ENCODE data around the gene HOXD11. TPM values are rescaled to one million over a fixed set of nuclear protein-coding genes. Genes with fewer than 3 reads are reported as not detected.

Gene HOXD11
- total RNA-seq, 4 donors from 2014 or later, result not detected

- Histone ChIP-seq H3K36me3 (no peaks in the 10 kb centered on the region), H3K27me3 (peaks cover 95% of the 10 kb centered on the region), H3K9me3 (no peaks in the 10 kb centered on the region), H3K4me3 (no peak overlapping the region), H3K4me1 (peaks cover 0 to 11% (median under 1%) of the 10 kb centered on the region in 3 donors), H3K27ac (no peak overlapping the region)
- no peak for ATAC-seq
- TF ChIP-seq POLR2AphosphoS5 (IDR thresholded peaks at IDR 0.05) (no peak), CTCF (IDR thresholded peaks at IDR 0.05) (no peak), EP300 (IDR thresholded peaks at IDR 0.05) (no peak), POLR2A (IDR thresholded peaks at IDR 0.05) (no peak)
- 42 to 71% methylated on average over 3 to 4 of the region's 4 CpGs for WGBS, 2 donors (ENCODE audit: low coverage in 1 of 2)
These were observed 38.2 kb downstream of the HOXD11 start for GRCh38 chr2:176145085-176145969.

- no peak overlapping the region for H3K27ac ChIP-seq
- 30 to 43% methylated on average over 4 to 6 of the region's 6 CpGs for WGBS, 2 donors (ENCODE audit: low coverage in 1 of 2)
- TF ChIP-seq POLR2AphosphoS5 (IDR thresholded peaks at IDR 0.05) (no peak), CTCF (IDR thresholded peaks at IDR 0.05) (no peak), EP300 (IDR thresholded peaks at IDR 0.05) (no peak), POLR2A (IDR thresholded peaks at IDR 0.05) (no peak)
- no peaks in the 10 kb centered on the region for H3K36me3 ChIP-seq
- peaks cover 95% of the 10 kb centered on the region for H3K27me3 ChIP-seq
- no peak overlapping the region for H3K4me3 ChIP-seq
- H3K9me3 ChIP-seq, result no peaks in the 10 kb centered on the region
- no peak for ATAC-seq
- peaks cover 0 to 4% (median 0%) of the 10 kb centered on the region in 3 donors for H3K4me1 ChIP-seq
These were observed 39.0 kb downstream of the HOXD11 start for GRCh38 chr2:176146101-176146500.

GRCh38 chr2:176146645-176147044, 39.6 kb downstream of the HOXD11 start:
- Histone ChIP-seq H3K4me1 (peaks cover 0 to 7% (median 0%) of the 10 kb centered on the region in 3 donors), H3K27me3 (peaks cover 95% of the 10 kb centered on the region), H3K9me3 (no peaks in the 10 kb centered on the region), H3K4me3 (no peak overlapping the region), H3K36me3 (no peaks in the 10 kb centered on the region), H3K27ac (no peak overlapping the region)
- TF ChIP-seq EP300 (IDR thresholded peaks at IDR 0.05), result no peak
- no peak for TF ChIP-seq POLR2AphosphoS5 (IDR thresholded peaks at IDR 0.05)
- no peak for TF ChIP-seq CTCF (IDR thresholded peaks at IDR 0.05)
- TF ChIP-seq POLR2A (IDR thresholded peaks at IDR 0.05), result no peak
- no peak for ATAC-seq

GRCh38 chr2:176147210-176147799, 40.2 kb downstream of the HOXD11 start:
- no peak for ATAC-seq
- Histone ChIP-seq H3K27ac (no peak overlapping the region), H3K9me3 (no peaks in the 10 kb centered on the region), H3K4me1 (peaks cover 0 to 13% (median 0%) of the 10 kb centered on the region in 3 donors), H3K36me3 (no peaks in the 10 kb centered on the region), H3K4me3 (no peak overlapping the region), H3K27me3 (peaks cover 95% of the 10 kb centered on the region)
- TF ChIP-seq POLR2A (IDR thresholded peaks at IDR 0.05) (no peak), CTCF (IDR thresholded peaks at IDR 0.05) (no peak)
- WGBS, 2 donors (ENCODE audit: low coverage in 1 of 2), result 26 to 33% methylated on average over 9 to 12 of the region's 32 CpGs
